CD4-positive, alpha-beta T cell treated with Interleukin-4 for 1 hour (primary cell): ENCODE measurements around the gene C14orf119.

Source experiments
- DNase-seq, 2 donors: peaks; one replicate each; pipeline ENCODE4 v3.0.0-alpha.2; 2020 to 2022

The C14orf119 gene

GRCh38 chr14:23095196-23096108 is at the start of gene C14orf119:
TSS of gene C14orf119 (plus strand) at chr14:23095505. CDS start at chr14:23097659, 2,154 bp downstream.
- peak; percentile 100 for DNase-seq

- DNase-seq: no peak
These were observed 48.2 kb upstream of the C14orf119 start for GRCh38 chr14:23047034-23047634.

DNA sequence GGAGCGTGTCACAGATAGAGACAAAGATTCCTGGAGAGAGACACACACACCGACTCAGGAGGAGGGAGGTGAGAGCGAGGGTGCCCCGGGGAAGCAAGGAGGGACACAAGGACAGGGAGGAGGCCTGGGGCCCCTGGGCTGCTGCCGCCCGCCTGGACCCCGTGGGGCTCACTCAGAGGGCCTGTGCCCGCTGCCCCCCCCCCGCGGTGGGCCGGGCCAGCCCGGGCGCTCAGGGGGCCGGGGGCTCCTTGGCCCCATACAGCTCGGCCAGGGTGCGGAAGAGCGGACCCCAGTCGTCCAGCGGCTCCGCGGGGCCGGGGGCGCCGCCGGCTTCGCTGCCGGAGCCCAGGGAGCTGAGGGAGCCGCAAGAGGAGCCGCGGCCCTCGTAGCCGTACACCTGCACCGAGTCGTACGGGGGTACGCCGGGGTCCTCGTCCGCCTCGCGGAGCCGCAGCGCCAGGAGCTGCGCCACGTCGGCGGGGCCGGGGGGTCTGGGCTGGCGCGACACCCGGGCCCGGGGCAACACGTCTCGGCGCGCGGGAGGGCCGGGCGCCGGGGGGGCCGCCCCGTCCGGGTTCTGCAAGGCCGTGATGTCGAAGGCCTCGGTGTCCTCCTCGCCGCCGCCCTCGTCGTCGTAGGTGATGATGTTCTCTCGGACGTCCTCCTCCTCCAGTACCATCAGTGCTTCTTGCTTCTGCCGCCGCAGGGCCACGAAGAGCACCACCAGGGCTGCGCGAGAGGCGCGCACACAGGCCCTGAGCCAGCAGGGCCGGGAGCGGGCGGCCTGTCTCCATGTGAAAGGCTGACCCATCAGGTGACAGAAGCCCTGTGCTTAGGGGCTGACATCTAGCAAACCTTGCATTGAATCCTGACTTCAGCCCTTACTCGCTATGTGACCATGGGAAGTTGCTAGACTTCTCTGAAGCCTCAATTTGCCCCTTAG is 47.3 kb upstream of the C14orf119 start:
- DNase-seq: no peak

DNA sequence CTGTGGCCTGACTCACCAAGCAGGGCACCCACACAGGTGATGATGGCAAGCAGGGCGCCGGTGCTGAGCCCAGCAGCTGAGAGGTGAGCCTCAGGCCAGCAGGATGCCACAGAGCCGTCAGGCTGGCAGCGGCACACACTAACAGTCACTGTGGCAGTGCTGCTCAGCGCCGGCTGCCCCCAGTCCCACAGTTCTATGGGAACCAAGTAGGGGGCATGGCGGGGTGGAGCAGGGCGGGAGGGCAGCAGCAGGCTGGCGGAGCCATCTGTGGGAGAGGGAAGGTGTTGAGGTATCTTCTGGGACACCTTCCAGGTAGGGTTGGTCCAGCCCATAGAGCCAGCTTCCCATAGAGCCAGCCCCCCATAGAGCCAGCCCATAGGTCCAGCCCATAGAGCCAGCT is 46.3 kb upstream of the C14orf119 start:
- no peak for DNase-seq

GRCh38 chr14:23051141-23052057 is 43.9 kb upstream of the C14orf119 start:
- DNase-seq: no peak

DNA sequence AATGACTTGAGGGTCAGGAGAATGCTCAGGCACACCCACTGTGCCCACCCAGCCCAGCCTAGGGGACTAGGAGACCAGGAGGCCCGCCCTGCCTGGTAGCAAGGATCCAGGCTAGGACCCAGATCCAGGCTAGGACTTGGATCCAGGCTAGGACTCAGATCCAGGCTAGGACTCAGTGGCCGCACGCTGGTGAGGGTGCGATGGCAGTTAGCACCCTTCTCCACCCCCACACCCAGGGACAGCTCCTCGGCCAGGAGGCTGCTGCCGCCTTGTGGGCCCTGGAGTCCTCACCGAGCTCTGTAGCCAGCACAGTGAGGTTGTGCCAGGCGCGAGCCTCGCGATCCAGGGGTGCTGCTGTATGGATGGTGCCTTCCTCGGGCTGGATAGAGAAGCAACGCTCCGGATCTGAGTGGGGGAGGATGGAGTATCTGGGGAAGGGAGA is 43.1 kb upstream of the C14orf119 start:
- DNase-seq: no peak

- no peak for DNase-seq
These were observed 42.6 kb upstream of the C14orf119 start for GRCh38 chr14:23052671-23053070.

- DNase-seq: no peak
These were observed 41.9 kb upstream of the C14orf119 start for GRCh38 chr14:23053426-23053825.

DNA sequence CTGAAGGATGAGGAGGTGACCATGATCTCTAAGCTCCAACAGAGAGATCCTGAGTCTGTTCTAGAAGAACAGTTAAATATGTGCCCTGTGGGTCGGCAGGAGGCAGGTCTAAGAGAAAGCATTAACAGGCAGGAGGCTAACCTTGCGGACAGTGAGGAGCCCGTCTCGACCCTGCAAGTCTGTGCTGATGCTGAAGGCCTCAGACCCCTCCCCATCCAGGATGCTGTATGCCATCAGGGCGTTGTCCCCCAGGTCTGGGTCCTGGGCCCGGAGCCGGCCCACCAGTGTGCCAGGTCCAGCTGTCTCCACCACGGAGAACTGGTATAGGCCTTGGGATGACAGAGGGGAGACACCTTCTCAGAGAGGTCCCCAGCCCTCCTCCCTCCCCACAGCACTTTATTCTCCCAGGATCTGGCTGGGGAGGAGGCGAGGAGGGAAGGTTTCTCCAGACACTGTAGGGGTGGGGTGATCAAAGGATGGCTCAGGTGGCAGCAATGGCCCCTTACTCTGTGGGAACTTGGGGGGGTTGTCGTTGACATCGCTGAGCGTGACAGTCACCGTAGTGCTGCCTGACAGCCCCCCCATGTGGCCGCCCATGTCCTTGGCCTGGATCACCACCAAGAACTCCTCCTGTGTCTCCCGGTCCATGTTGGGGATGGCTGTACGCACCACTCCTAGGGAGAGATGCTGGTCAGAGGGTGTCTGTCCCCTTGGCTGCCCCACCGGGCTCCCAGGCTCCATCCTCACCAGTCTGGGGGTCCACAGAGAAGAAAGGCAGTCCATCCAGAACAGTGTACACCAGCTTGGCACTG is 41.1 kb upstream of the C14orf119 start:
- no peak for DNase-seq

DNA sequence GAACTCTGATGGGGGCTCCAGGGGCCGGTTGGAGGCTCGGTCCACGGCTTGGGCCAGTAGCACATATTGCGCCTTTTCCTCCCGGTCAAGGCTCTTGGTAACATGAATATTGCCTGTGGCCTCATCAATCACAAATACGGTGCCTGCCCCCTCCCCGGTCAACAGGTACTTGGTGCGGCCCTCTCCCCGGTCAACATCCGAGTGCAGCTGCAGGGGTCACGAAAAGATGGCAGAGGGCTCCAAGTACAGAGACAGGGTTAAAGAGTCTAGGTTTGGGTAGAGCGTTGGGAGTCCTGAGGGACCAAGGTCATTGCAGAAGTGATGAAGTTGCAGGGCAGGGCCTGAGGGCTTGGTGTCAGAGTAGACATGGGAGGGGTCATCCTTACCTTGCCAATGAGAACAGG is 40.2 kb upstream of the C14orf119 start:
- no peak for DNase-seq

GRCh38 chr14:23055621-23056144 is 39.6 kb upstream of the C14orf119 start:
- DNase-seq: no peak

- DNase-seq: peak; percentile 72 to 75
These were observed 39.0 kb upstream of the C14orf119 start for GRCh38 chr14:23056145-23056955.

DNA sequence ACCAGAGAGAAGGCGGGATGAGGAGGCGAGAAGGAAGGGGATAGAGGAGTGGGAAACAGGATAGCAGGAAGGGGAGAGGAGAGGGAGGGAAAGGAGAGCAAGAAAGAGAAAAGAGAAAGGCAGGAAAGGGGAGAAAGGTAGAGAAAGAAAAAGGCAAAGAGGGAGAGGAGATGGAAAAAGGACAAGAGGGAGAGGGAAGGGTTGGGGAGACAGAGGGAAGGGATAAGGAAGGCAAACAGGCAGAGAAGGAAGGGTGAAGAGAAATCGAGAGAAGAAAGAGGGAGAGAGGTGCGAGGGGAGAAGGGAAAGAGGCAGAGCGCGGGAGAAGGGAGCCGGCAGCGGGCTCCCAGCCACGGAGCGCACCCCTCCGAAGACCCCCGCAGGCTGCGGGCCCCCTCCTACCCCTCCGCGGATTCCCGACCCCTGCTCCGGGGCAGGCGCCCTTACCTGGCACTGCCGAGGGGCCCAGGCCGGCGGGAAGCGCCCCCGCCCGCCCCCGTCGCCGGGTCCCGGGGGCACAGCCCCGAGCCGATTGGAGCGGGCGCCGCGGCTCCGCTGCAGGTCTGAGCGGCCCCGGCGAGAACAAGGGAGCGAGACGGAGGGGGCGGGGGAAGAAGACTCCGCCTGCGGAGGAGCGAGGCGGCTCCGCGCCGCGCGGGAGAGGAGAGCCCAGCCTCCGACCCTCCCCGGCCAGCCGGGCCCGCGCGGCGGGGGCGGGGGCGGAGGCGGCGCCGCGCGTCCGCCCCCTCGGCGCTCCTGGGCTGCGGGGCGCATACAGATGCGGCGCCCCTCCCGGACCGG is 38.1 kb upstream of the C14orf119 start, which contains the start of gene CDH24:
Gene CDH24, minus strand, starts transcription at position 565 of the 801 bp plus-strand sequence. CDS start 1,787 bp downstream, outside the sequence.
- peak; percentile 60 to 72 for DNase-seq

- DNase-seq: peak; percentile 85 to 86
These were observed 37.3 kb upstream of the C14orf119 start for GRCh38 chr14:23057757-23058653.

- DNase-seq: no peak
These were observed 36.4 kb upstream of the C14orf119 start for GRCh38 chr14:23058654-23059504.

DNA sequence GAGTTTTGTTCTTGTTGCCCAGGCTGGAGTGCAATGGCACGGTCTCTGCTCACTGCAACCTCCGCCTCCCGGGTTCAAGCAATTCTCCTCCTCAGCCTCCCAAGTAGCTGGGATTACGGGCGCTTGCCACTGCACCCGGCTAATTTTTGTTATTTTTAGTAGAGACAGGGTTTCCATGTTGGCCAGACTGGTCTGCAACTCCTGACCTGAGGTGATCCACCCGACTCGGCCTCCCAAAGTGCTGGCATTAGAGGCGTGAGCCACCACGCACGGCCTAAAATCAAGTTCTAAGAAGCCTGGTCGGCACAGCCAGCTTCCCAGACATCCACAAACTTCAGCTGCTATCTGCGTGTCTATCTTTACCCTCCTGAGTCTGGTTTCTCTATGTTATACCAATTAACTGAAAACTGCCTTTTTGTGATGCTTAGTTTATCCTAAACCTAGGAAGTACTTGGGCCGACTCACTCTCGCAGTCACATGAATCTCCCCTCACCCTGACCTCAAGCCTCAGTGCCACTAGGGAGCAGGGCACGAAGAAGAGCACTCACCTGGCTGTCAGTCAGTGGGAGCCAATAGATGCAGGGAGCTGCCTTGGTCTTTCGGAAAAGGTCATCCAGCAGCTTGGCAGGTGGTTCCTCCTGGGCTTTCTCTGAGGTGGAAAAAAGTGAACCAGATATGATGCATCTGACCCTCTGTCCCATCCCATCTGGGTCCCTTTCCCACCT is 34.6 kb upstream of the C14orf119 start:
- no peak for DNase-seq
